Nephron (organoid): ENCODE measurements around the gene ASCL5.
A peak's percentile ranks its signal among the peaks of the same experiment; 100 is the strongest.

ENCODE experiments used
- H3K27ac Mint-ChIP-seq, 3 experiments: 2 replicates each; pipeline ENCODE4 v1.8.0; 2020; ENCODE audit warnings: mixed read lengths in 3 of 3, mild to moderate bottlenecking in 2 of 3, moderate library complexity in 1 of 3
- H3K27me3 Mint-ChIP-seq: 2 replicates; pipeline ENCODE4 v1.8.0; 2021; ENCODE audit warnings: low read depth, mild to moderate bottlenecking, moderate library complexity, mixed read lengths
- H3K36me3 Mint-ChIP-seq: 2 replicates; pipeline ENCODE4 v1.8.0; 2020; ENCODE audit warnings: low read depth, mixed read lengths
- H3K4me1 Mint-ChIP-seq: 2 replicates; pipeline ENCODE4 v1.8.0; 2020; ENCODE audit warnings: mixed read lengths
- H3K4me3 Mint-ChIP-seq, 3 experiments: 2 replicates each; pipeline ENCODE4 v1.8.0; 2020; ENCODE audit warnings: mild to moderate bottlenecking in 3 of 3, mixed read lengths in 3 of 3, moderate library complexity in 2 of 3
- H3K9me3 Mint-ChIP-seq: 2 replicates; pipeline ENCODE4 v1.8.0; 2020; ENCODE audit warnings: mixed read lengths
- TF ChIP-seq, protein P1 (sequence below), 3 experiments: fragments of 200-600 bp; sonication (generic); IDR thresholded peaks; one replicate each; pipeline ENCODE4 v1.5.0; 2021; ENCODE audit warnings: antibody characterized with exemption in 3 of 3; ENCODE audit not compliant: unreplicated experiment in 3 of 3

The ASCL5 gene

GRCh38 chr1:201126832-201127754, at the start of gene ASCL5:
Gene ASCL5 (minus strand): TSS chr1:201127184. CDS start chr1:201115372, 11,812 bp downstream.
- peaks cover 10% of the 10 kb centered on the region for H3K36me3 Mint-ChIP-seq
- no peaks in the 10 kb centered on the region for H3K9me3 Mint-ChIP-seq
- H3K4me3 Mint-ChIP-seq: no peak within 1 kb of the TSS
- H3K4me1 Mint-ChIP-seq: peaks cover 28% of the 10 kb centered on the region
- TF ChIP-seq, protein P1, sequence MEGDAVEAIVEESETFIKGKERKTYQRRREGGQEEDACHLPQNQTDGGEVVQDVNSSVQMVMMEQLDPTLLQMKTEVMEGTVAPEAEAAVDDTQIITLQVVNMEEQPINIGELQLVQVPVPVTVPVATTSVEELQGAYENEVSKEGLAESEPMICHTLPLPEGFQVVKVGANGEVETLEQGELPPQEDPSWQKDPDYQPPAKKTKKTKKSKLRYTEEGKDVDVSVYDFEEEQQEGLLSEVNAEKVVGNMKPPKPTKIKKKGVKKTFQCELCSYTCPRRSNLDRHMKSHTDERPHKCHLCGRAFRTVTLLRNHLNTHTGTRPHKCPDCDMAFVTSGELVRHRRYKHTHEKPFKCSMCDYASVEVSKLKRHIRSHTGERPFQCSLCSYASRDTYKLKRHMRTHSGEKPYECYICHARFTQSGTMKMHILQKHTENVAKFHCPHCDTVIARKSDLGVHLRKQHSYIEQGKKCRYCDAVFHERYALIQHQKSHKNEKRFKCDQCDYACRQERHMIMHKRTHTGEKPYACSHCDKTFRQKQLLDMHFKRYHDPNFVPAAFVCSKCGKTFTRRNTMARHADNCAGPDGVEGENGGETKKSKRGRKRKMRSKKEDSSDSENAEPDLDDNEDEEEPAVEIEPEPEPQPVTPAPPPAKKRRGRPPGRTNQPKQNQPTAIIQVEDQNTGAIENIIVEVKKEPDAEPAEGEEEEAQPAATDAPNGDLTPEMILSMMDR (IDR thresholded peaks at IDR 0.05; ENCODE audit: unreplicated experiment in 3 of 3): no peak
- peaks cover 31% of the 10 kb centered on the region for H3K27me3 Mint-ChIP-seq
- peak within 1 kb of the TSS in 1 of 3 experiments; percentile 66 for H3K27ac Mint-ChIP-seq

GRCh38 chr1:201175820-201176500, 49.0 kb upstream of the ASCL5 start:
- Mint-ChIP-seq H3K4me3 (no peak overlapping the region), H3K36me3 (no peaks in the 10 kb centered on the region), H3K4me1 (peaks cover 36% of the 10 kb centered on the region), H3K27me3 (peaks cover 16% of the 10 kb centered on the region), H3K27ac (no peak overlapping the region), H3K9me3 (peaks cover 8% of the 10 kb centered on the region)
- TF ChIP-seq, protein P1 (IDR thresholded peaks at IDR 0.05; ENCODE audit: unreplicated experiment in 3 of 3): no peak

GRCh38 chr1:201173736-201174135, 46.8 kb upstream of the ASCL5 start:
- Mint-ChIP-seq H3K4me1 (peaks cover 42% of the 10 kb centered on the region), H3K9me3 (no peaks in the 10 kb centered on the region), H3K36me3 (no peaks in the 10 kb centered on the region), H3K4me3 (no peak overlapping the region), H3K27me3 (peaks cover 13% of the 10 kb centered on the region), H3K27ac (peak overlapping the region in 2 of 3 experiments; percentile 55 to 64)
- TF ChIP-seq, protein P1 (IDR thresholded peaks at IDR 0.05; ENCODE audit: unreplicated experiment in 3 of 3): no peak

- Mint-ChIP-seq H3K4me3 (peak overlapping the region; percentile 45 to 60 (median 49)), H3K36me3 (no peaks in the 10 kb centered on the region), H3K27me3 (peaks cover 13% of the 10 kb centered on the region), H3K9me3 (no peaks in the 10 kb centered on the region), H3K27ac (peak overlapping the region; percentile 55 to 68 (median 64)), H3K4me1 (peaks cover 42% of the 10 kb centered on the region)
- TF ChIP-seq, protein P1 (IDR thresholded peaks at IDR 0.05; ENCODE audit: unreplicated experiment in 3 of 3): no peak
Measured at GRCh38 chr1:201172999-201173610, 46.1 kb upstream of the ASCL5 start.

GRCh38 chr1:201172326-201172725, 45.3 kb upstream of the ASCL5 start:
- Mint-ChIP-seq H3K4me1 (peaks cover 42% of the 10 kb centered on the region), H3K36me3 (no peaks in the 10 kb centered on the region), H3K9me3 (no peaks in the 10 kb centered on the region), H3K4me3 (peak overlapping the region; percentile 69 to 85 (median 81)), H3K27ac (peak overlapping the region in 2 of 3 experiments; percentile 48 to 56), H3K27me3 (peaks cover 7% of the 10 kb centered on the region)
- TF ChIP-seq, protein P1 (IDR thresholded peaks at IDR 0.05; ENCODE audit: unreplicated experiment in 3 of 3): no peak
